Stimulated activated naive CD8-positive, alpha-beta T cell treated with anti-CD3 and anti-CD28 coated beads, Interleukin-15, Interleukin-2, amounts not matched to agents 100 ng/mL and 50 ng/mL, for 24 hours (primary cell): Measurements from ENCODE around the gene B3GNT8.
A peak's percentile ranks its signal among the peaks of the same experiment; 100 is the strongest.
"Not testable (repeated sequence)": the region's sequence is repeated elsewhere in the genome, so short reads cannot be mapped to it uniquely, and the experiment has no call there.

Experiments used
- H3K27ac Mint-ChIP-seq: one replicate; pipeline ENCODE4 v1.8.0; 2021; ENCODE audit warnings: mild to moderate bottlenecking, mixed read lengths
- H3K27me3 Mint-ChIP-seq: one replicate; pipeline ENCODE4 v1.8.0; 2021; ENCODE audit warnings: mixed read lengths
- H3K36me3 Mint-ChIP-seq: one replicate; pipeline ENCODE4 v1.8.0; 2021; ENCODE audit warnings: low read depth, mixed read lengths
- H3K4me1 Mint-ChIP-seq: one replicate; pipeline ENCODE4 v1.8.0; 2021; ENCODE audit warnings: low read depth, mixed read lengths
- H3K4me3 Mint-ChIP-seq: one replicate; pipeline ENCODE4 v1.8.0; 2021; ENCODE audit warnings: mild to moderate bottlenecking, mixed read lengths
- H3K9me3 Mint-ChIP-seq: one replicate; pipeline ENCODE4 v1.8.0; 2021; ENCODE audit warnings: mixed read lengths

Gene B3GNT8

DNA sequence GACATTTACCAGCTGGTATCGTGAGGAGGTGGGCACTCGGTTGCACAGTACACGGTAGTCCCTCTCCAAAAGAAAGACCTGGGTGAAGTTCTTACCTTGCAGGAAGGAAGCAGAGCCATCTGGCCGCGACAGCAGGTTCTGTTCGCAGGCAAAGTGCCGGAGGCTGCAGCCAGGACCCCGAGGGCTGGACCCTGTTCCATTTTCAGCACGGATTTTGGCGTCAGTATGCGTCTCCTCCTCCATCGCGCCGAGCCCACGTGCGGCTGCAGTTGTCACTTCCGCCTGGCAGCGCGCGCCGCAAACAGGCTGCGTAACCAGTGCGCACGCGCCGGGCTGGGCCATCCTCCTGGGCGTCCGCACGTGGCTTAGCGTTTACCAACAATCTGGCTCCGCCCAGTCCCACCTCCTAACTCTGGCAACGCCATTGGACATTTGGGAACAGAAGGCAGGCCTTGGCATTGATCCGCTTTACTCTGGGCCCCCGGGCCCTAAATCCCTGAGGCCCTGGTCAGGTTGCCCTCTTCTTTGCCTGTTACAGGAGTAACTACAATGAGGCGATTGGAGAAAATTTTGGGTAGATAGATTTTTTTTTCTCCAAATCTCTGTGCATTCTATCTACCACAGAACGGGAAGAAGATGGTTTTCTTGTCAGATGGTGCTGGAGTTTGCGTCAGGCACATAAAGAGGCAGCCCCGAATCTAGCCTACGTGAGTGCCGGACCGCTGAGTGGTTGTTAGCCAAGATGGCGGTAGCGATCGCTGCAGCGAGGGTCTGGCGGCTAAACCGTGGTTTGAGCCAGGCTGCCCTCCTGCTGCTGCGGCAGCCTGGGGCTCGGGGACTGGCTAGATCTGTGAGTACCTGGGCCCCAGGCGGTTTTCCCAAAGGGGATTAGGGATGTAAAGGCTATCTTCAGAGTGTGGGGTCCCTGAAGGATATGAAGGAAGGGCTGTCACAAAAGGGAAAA, 29.8 kb downstream of the B3GNT8 start, which contains the start of the genes BCKDHA and EXOSC5:
Gene BCKDHA, plus strand, starts transcription at position 733 of the 964 bp plus-strand sequence. Its CDS starts 10 bp downstream, at position 743.
Gene EXOSC5, minus strand, starts transcription at position 274 of the 964 bp plus-strand sequence. Its CDS starts 31 bp downstream, at position 243.
- peak within 1 kb of the TSS; percentile 94 for H3K4me3 Mint-ChIP-seq
- peaks cover 40% of the 10 kb centered on the region for H3K4me1 Mint-ChIP-seq
- H3K36me3 Mint-ChIP-seq = peaks cover 4% of the 10 kb centered on the region
- H3K27ac Mint-ChIP-seq = peak within 1 kb of the TSS; percentile 100
- H3K27me3 Mint-ChIP-seq = no peaks in the 10 kb centered on the region
- H3K9me3 Mint-ChIP-seq = no peaks in the 10 kb centered on the region

DNA sequence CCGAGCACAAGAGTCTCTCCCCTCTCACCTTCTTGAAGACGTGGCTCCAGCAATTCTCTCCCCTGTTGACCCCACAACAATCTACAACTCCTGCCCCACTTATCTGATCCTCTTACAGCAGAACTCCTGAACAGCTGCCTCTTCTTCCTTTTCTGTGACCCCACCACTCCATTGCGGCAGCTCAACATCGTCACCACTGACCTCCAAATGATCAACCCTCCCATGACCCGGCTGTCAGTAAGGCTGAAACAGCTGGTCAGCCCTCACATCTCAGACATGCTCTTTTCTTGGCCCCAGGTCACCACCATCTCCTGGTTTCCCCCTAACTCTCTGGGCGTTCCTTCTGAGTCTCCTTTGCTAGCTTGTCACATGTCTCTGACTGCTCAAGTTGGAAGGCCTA, 31.8 kb downstream of the B3GNT8 start:
- Mint-ChIP-seq H3K27me3 (no peaks in the 10 kb centered on the region), H3K4me1 (peaks cover 40% of the 10 kb centered on the region), H3K27ac (peak overlapping the region; percentile 6), H3K36me3 (peaks cover 13% of the 10 kb centered on the region), H3K9me3 (no peaks in the 10 kb centered on the region), H3K4me3 (peak overlapping the region; percentile 94)

DNA sequence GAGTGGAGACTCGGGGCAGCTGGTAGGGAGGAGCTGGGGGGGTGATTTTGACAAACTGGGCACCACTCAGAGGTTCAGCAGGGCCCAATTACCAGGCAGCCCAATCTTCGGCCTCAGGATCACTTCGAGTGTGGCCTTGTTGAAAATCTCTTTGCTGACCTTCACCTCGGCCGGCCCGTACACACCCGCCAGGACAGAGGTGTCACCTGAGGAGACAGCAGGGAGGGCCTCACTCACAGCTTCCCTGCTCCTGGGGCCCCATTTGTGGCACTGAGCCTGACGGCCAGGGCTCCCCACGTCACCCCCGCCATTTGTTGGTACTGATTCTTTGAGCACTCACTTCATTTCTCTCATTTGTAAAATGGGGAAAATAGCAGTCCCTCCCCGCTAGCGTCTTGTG, 34.4 kb downstream of the B3GNT8 start:
- Mint-ChIP-seq H3K9me3 (no peaks in the 10 kb centered on the region), H3K4me3 (no peak overlapping the region), H3K4me1 (peaks cover 23% of the 10 kb centered on the region), H3K27ac (peak overlapping the region; percentile 55), H3K27me3 (no peaks in the 10 kb centered on the region), H3K36me3 (peaks cover 25% of the 10 kb centered on the region)

DNA sequence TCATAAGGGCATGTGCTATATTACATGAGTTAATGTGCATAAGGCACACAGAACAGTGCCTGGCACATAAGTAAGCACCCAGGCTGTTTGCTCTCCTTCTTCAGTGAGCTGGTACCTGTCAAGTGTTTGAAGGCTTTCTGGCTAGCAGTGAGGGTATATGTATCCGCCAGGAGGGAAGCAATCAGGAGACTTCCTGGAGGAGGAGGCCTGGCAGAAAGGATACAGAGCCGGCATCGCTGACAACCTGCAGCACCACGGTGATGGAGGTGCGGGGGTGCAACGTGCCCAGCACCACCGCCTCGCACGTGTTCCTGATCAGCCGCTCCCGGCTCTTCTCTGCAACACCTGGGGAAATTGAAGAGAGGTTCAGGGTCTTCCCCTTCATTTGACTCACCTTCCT, 35.6 kb downstream of the B3GNT8 start:
- Mint-ChIP-seq H3K4me3 (no peak overlapping the region), H3K27ac (no peak overlapping the region), H3K9me3 (no peaks in the 10 kb centered on the region), H3K27me3 (no peaks in the 10 kb centered on the region), H3K36me3 (peaks cover 25% of the 10 kb centered on the region), H3K4me1 (peaks cover 14% of the 10 kb centered on the region)

DNA sequence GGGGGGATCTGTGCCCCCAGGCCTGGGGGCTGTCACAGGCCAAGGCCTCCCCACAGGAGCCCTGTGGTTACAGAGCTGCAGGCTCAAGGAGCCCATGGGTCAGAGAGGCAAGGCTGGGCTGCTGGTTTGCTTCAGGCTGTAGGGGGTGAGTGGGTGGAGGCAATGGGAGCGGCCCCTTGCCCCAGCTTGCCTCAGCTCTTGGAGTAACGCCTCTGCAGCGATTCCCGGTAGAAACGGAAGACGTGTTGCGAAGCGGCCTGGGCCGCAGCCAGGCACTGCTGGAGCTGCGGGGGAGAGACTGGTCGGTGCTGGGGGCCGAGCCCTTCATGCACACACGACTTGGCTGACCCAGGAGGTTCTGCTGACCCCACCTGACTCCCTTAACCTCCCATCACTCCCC, 40.7 kb downstream of the B3GNT8 start:
- H3K4me1 Mint-ChIP-seq = no peaks in the 10 kb centered on the region
- H3K27ac Mint-ChIP-seq = no peak overlapping the region
- H3K27me3 Mint-ChIP-seq = no peaks in the 10 kb centered on the region
- peaks cover 31% of the 10 kb centered on the region for H3K36me3 Mint-ChIP-seq
- no peaks in the 10 kb centered on the region for H3K9me3 Mint-ChIP-seq
- H3K4me3 Mint-ChIP-seq = no peak overlapping the region

DNA sequence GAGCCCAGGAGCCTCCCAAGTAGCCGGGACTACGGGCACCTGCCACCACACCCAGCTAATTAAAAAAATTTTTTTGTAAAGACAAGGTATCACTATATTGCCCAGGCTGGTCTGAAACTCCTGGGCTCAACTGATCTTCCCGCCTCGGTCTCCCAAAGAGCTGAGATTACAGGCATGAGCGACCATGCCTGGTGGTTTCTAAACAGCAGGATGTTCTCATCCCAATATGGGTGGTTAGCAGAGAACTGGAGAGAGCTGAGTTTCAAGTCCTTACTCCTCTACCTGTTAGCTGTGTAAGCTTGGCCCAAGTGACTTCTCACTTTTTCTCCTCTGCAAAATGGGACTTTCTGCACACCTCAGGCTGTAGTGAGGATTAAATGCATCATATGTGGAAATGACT, 42.8 kb downstream of the B3GNT8 start:
- no peaks in the 10 kb centered on the region for H3K27me3 Mint-ChIP-seq
- H3K36me3 Mint-ChIP-seq = peaks cover 20% of the 10 kb centered on the region
- H3K4me3 Mint-ChIP-seq = no peak overlapping the region
- H3K27ac Mint-ChIP-seq = no peak overlapping the region
- H3K9me3 Mint-ChIP-seq = no peaks in the 10 kb centered on the region
- no peaks in the 10 kb centered on the region for H3K4me1 Mint-ChIP-seq

DNA sequence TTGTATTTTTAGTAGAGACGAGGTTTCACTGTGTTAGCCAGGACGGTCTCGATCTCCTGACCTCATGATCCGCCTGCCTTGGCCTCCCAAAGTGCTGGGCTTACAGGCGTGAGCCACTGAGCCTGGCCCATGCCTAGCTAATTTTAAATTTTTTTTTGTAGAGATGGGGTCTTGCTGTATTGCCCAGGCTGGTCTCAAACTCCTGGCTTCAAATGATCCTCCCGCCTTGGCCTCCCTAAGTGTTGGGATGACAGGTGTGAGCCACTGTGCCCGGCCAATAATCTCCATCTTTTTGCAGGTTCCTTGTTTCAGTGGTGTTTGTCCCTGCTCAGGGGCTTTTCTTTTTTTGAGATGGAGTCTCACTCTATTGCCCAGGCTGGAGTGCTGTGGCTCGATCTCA, 45.6 kb downstream of the B3GNT8 start:
- H3K4me3 Mint-ChIP-seq, H3K27me3 Mint-ChIP-seq, H3K27ac Mint-ChIP-seq, H3K9me3 Mint-ChIP-seq: not testable (repeated sequence)
- Mint-ChIP-seq H3K4me1 (peaks cover 22% of the 10 kb centered on the region), H3K36me3 (peaks cover 10% of the 10 kb centered on the region)

DNA sequence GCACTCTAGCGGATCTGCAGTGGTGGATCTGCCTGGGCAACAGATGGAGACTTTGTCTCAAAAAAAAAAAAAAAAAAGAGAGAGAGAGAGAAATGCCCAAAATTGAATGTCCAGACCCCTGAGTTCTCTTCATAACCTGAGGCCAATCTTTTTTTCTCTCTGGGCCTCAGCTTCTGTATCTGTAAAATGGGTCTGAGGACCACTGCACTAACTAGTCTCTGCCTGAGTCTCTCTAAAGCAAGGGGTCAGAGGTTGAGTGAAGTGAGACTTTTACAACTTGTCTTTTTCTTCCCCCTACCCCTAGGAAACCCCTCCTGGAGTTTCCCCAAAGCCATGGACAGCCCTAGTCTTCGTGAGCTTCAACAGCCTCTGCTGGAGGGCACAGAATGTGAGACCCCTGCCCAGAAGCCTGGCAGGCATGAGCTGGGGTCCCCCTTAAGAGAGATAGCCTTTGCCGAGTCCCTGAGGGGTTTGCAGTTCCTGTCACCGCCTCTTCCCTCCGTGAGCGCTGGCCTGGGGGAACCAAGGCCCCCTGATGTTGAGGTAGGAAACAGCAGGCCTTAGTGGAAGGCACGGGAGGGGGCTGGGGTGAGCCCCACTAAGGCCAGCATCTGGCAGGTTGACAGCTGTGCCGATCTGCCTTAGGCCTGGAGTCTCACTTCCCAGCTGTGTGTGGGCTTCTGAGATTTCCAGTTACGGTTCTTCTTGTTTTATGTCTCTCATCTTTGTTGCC, 49.0 kb downstream of the B3GNT8 start:
- Mint-ChIP-seq H3K27ac (no peak overlapping the region), H3K9me3 (no peaks in the 10 kb centered on the region), H3K4me1 (peaks cover 27% of the 10 kb centered on the region), H3K36me3 (peaks cover 5% of the 10 kb centered on the region), H3K4me3 (no peak overlapping the region), H3K27me3 (no peaks in the 10 kb centered on the region)

DNA sequence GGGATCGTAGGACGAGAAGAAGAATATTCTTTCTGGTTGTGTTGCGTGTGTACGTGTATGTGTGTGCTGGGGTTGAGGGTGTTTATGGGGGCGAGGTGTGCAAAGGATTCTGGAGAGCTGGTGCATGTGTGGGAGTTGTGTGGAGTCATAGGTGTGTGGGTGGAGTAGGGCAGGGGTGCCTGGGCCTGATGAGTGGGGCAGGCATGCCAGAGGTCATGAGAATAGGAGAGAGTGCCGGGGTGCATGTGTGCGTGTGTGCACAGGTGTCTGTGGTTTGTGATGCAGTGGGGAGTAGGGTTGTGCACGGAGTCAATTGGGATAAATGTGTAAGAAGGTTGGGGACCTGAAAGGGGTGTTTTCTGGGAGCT, 50.2 kb downstream of the B3GNT8 start:
- peak overlapping the region; percentile 77 for H3K27ac Mint-ChIP-seq
- no peaks in the 10 kb centered on the region for H3K36me3 Mint-ChIP-seq
- H3K27me3 Mint-ChIP-seq = no peaks in the 10 kb centered on the region
- H3K4me3 Mint-ChIP-seq = peak overlapping the region; percentile 68
- H3K9me3 Mint-ChIP-seq = no peaks in the 10 kb centered on the region
- H3K4me1 Mint-ChIP-seq = peaks cover 27% of the 10 kb centered on the region

DNA sequence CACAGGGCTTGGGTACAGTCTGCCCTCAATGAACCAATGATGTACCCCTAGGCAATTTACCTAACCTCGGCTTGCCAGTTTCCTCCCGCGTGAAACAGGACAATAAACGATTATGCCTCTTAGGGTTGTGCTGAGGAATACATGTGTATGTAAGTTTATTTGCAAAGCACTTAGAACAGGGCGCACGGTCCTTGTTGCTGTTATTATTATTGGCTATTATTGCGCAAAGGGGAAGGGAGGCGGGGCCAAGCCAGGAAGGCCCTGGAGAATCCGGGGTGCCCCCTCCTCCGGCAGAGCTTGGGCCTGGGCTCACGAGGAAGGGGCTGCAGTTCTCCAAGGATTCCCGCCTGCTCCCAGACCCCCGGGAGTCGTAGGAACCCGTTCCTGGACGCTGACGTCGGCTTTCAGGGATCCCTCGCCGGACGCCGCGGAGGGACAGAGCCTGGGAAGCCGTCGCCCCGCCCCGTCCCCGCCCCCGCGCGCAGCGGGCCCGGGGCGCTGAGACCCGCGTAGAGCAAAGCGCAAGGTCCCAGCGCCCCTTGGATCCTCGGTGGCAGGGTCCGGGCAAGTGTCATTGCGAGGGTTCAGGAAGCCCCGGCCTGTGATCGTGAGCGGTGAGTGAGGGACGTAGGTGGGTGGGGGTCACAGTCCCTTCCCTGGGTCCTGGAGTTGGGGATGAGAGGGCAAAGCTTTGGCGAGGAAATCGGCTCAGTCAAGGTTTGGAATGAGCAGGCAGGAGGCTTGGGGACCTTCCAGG, 50.8 kb downstream of the B3GNT8 start, which contains the start of gene TMEM91:
Gene TMEM91, plus strand, starts transcription at position 293 of the 757 bp plus-strand sequence. CDS start 1,777 bp downstream, outside the sequence.
- Mint-ChIP-seq H3K9me3 (no peaks in the 10 kb centered on the region), H3K4me3 (peak within 1 kb of the TSS; percentile 77), H3K27ac (peak within 1 kb of the TSS; percentile 77), H3K36me3 (no peaks in the 10 kb centered on the region), H3K4me1 (peaks cover 27% of the 10 kb centered on the region), H3K27me3 (no peaks in the 10 kb centered on the region)
